ENCODE measurements around the gene ATP11B. TPM values are rescaled to one million over a fixed set of nuclear protein-coding genes. Genes with fewer than 3 reads are reported as not detected.

Gene ATP11B
- total and polyA plus RNA-seq, 2 of the 8 experiments (the other 6 are each of a cell fraction or from before 2014, with no cell fraction given), result 5.1 to 26.5 TPM

DNA sequence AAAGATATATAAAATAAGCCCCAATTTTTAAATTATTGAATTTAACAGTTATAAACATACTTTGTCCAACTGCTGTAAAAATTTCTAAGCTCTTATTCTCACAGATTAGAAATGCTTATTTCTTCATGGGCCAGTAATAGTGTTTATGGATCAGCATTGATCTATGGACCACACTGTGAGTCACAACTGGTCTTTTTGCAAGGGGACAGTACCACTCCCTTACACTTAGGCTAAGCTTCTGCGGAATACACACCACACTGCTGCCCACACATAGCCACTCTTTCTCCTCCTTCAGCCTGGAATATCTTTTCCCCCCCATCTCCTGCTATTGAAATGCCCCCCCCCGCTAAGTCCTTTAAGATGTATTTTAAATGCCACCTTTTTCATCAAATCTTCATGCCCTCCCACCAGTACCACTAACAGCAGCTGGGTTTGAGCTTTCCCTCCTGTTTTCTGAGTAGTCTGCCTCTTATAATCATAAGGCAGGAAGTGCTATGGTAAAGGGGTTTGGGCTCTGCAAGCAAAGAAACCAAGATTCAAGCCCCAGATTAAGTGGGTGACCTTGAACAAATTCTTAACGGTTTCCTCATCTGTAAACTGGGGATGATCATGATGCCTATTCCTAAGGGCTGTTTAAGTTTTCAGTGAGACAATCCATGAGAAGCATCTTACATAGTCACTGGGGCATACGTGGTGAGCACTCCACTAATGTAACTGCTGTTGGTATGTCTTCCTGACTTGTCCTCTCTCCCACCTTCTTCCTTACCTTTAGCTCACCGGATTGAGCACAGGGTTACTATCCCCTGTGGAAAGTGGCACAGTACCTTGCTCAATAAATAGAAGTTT is 117.9 kb downstream of the ATP11B start:
- H2BK15ac ChIP-seq (ENCODE audit: low read length), result no peak overlapping the region
- no peaks in the 10 kb centered on the region for H4K20me1 ChIP-seq (replicated peaks in 1 of 2; ENCODE audit: control insufficient read depth in 1 of 2, insufficient read depth in 2 of 2, low read length in 2 of 2)
- POLR2A ChIA-PET (ENCODE audit: partially characterized antibody), result interaction anchor here (0.6 kb wide), 1 partner anchor 131 kb away, joined by 3 read pairs; no protein-coding TSS in a partner anchor
- no peak overlapping the region for H3K4me2 ChIP-seq (ENCODE audit: insufficient read depth in 1 of 2, low read depth in 2 of 2, low read length in 2 of 2)
- no peak overlapping the region; the same call in 1 of the 2 replicates for H2BK5ac ChIP-seq (ENCODE audit: low read depth, low read length)
- no peak overlapping the region for H4K5ac ChIP-seq (ENCODE audit: insufficient read length, low read depth, low read length)
- FAIRE-seq, result no peak
- no peaks in the 10 kb centered on the region for H3K9me3 ChIP-seq (ENCODE audit: insufficient read depth in 2 of 2, low read depth in 1 of 2, low read length in 1 of 2)
- no peak overlapping the region for H3K23ac ChIP-seq (ENCODE audit: insufficient read length)
- H3K79me2 ChIP-seq (ENCODE audit: control insufficient read depth in 1 of 2, insufficient read depth in 2 of 2, low read length in 2 of 2), result no peaks in the 10 kb centered on the region
- no peak overlapping the region for H3K27ac ChIP-seq (ENCODE audit: low read depth, low read length)
- H2AK5ac ChIP-seq (ENCODE audit: low read depth, low read length), result no peak overlapping the region
- no peak overlapping the region for H4K8ac ChIP-seq (ENCODE audit: extremely low read depth, insufficient read depth, low read length)
- H3K4me3 ChIP-seq (ENCODE audit: extremely low read depth in 1 of 4, insufficient read depth in 2 of 4, low read depth in 3 of 4, low read length in 4 of 4), result no peak overlapping the region
- no peak overlapping the region for H2AFZ ChIP-seq (ENCODE audit: low read length)
- no peak overlapping the region for H2BK12ac ChIP-seq (ENCODE audit: low read depth, low read length)
- CTCF ChIA-PET (ENCODE audit: partially characterized antibody), result interaction anchor here (0.6 to 4.2 kb wide), 16 partner anchors 8 to 175 kb away, joined by 3 to 23 read pairs (median 6); no protein-coding TSS in a partner anchor
- no peak overlapping the region for H3K4ac ChIP-seq (replicated peaks; ENCODE audit: insufficient read length, low read depth, low read length)
- no peak overlapping the region for H3K18ac ChIP-seq (ENCODE audit: extremely low read depth, low read length)
- no peak overlapping the region for H3K9ac ChIP-seq (replicated peaks in 1 of 4; ENCODE audit: extremely low read depth in 1 of 4, low read depth in 3 of 4, low read length in 3 of 4)
- no peak for TF ChIP-seq SP4 (IDR thresholded peaks at IDR 0.05; ENCODE audit: low read length)
- no peak overlapping the region for H2BK20ac ChIP-seq (ENCODE audit: low read length)
- no peaks in the 10 kb centered on the region for H3K23me2 ChIP-seq (ENCODE audit: low read depth, low read length)
- 80% methylated on average over 5 of the region's 5 CpGs; no CpG with 5 or more reads in 1 of the 2 experiments for WGBS, 2 experiments (ENCODE audit: extremely low coverage in 1 of 2, insufficient coverage in 1 of 2, insufficient read length in 1 of 2, insufficient replicate concordance in 2 of 2, low coverage in 1 of 2, low lambda C conversion rate in 2 of 2, missing lambda C conversion rate in 1 of 2)
- DNase-seq (ENCODE audit: low read depth in 1 of 2, low spot score in 2 of 2), result no peak
- no peaks in the 10 kb centered on the region; a peak in 1 of 8 replicates for H3K36me3 ChIP-seq (ENCODE audit: control insufficient read depth in 2 of 4, insufficient read depth in 4 of 4, low read length in 3 of 4)
- peaks cover 0 to 2% (median 1%) of the 10 kb centered on the region in 4 experiments; a peak in 2 of 7 replicates for H3K4me1 ChIP-seq (replicated peaks in 1 of 4; ENCODE audit: control insufficient read depth in 3 of 4, insufficient read depth in 4 of 4, low read length in 3 of 4)
- H3K14ac ChIP-seq (ENCODE audit: insufficient read length), result no peak overlapping the region
- H4K91ac ChIP-seq (replicated peaks; ENCODE audit: insufficient read length, low read length), result no peak overlapping the region
- H2BK120ac ChIP-seq (replicated peaks; ENCODE audit: low read depth, low read length), result no peak overlapping the region
- H3K79me1 ChIP-seq (ENCODE audit: low read depth, low read length), result no peaks in the 10 kb centered on the region
- H3K56ac ChIP-seq (replicated peaks; ENCODE audit: insufficient read length, low read depth, low read length), result no peak overlapping the region
- no peaks in the 10 kb centered on the region for H3K27me3 ChIP-seq (replicated peaks in 1 of 4; ENCODE audit: control insufficient read depth in 3 of 4, extremely low read depth in 1 of 4, insufficient read depth in 3 of 4, low read length in 3 of 4)

Measured in H1 (cell line).